ENCODE data around the gene KCP. TPM values are rescaled to one million over a fixed set of nuclear protein-coding genes. Genes with fewer than 3 reads are reported as not detected.

Gene KCP
- polyA plus RNA-seq, 1 donor from 2014 or later, result 0.31 TPM

- H3K4me2 ChIP-seq (ENCODE audit: low read length), result no peak overlapping the region
- H3K4me3 ChIP-seq (ENCODE audit: low read length), result no peak overlapping the region
- H3K9me3 ChIP-seq (ENCODE audit: low read length), result no peaks in the 10 kb centered on the region
- H3K79me2 ChIP-seq (replicated peaks; ENCODE audit: insufficient read depth, low read length), result no peaks in the 10 kb centered on the region
- H3K9ac ChIP-seq (ENCODE audit: low read length), result no peak overlapping the region
- H3K27ac ChIP-seq (ENCODE audit: low read length), result no peak overlapping the region
- no peaks in the 10 kb centered on the region for H3K36me3 ChIP-seq (ENCODE audit: insufficient read depth, low read length)
- no peaks in the 10 kb centered on the region for H4K20me1 ChIP-seq (ENCODE audit: insufficient read depth)
- H3K27me3 ChIP-seq (ENCODE audit: insufficient read depth, low read depth, low read length), result peaks cover 38% of the 10 kb centered on the region
- no peak for TF ChIP-seq EZH2 (IDR thresholded peaks at IDR 0.05; ENCODE audit: borderline replicate concordance, insufficient read depth, low read length, poor library complexity, severe bottlenecking)
- TF ChIP-seq RAD21 (conservative IDR thresholded peaks at IDR 0.05), result no peak
- TF ChIP-seq EP300 (conservative IDR thresholded peaks at IDR 0.05; ENCODE audit: poor library complexity, severe bottlenecking), result no peak
- TF ChIP-seq CTCF (IDR thresholded peaks at IDR 0.05; ENCODE audit: poor library complexity, severe bottlenecking), result no peak
- no peak for TF ChIP-seq TAF1 (IDR thresholded peaks at IDR 0.05; ENCODE audit: low read depth)
- no peak for TF ChIP-seq MXI1 (conservative IDR thresholded peaks at IDR 0.05; ENCODE audit: poor library complexity, severe bottlenecking)
- TF ChIP-seq SMC3 (conservative IDR thresholded peaks at IDR 0.05; ENCODE audit: poor library complexity), result no peak
- TF ChIP-seq POLR2AphosphoS5 (IDR thresholded peaks at IDR 0.05), result no peak
- TF ChIP-seq REST (IDR thresholded peaks at IDR 0.05; ENCODE audit: borderline replicate concordance), result no peak
- H2AFZ ChIP-seq (ENCODE audit: low read depth, low read length), result no peak overlapping the region
- no peaks in the 10 kb centered on the region for H3K9me2 ChIP-seq (ENCODE audit: insufficient read depth, low read length)
- no peaks in the 10 kb centered on the region for H3F3A ChIP-seq (ENCODE audit: insufficient read depth, low read length, poor library complexity, severe bottlenecking)
Observed at GRCh38 chr7:128915271-128915819, 4.8 kb upstream of the KCP start.

GRCh38 chr7:128914566-128915151 is 4.2 kb upstream of the KCP start:
- no peak overlapping the region for H3K27ac ChIP-seq (ENCODE audit: low read length)
- H2AFZ ChIP-seq (ENCODE audit: low read depth, low read length), result no peak overlapping the region
- TF ChIP-seq RAD21 (conservative IDR thresholded peaks at IDR 0.05) (no peak), EP300 (conservative IDR thresholded peaks at IDR 0.05; ENCODE audit: poor library complexity, severe bottlenecking) (no peak), REST (IDR thresholded peaks at IDR 0.05; ENCODE audit: borderline replicate concordance) (no peak), CTCF (IDR thresholded peaks at IDR 0.05; ENCODE audit: poor library complexity, severe bottlenecking) (no peak), POLR2AphosphoS5 (IDR thresholded peaks at IDR 0.05) (no peak)
- H3K9me2 ChIP-seq (ENCODE audit: insufficient read depth, low read length), result no peaks in the 10 kb centered on the region
- H3K36me3 ChIP-seq (ENCODE audit: insufficient read depth, low read length), result no peaks in the 10 kb centered on the region
- H3K27me3 ChIP-seq (ENCODE audit: insufficient read depth, low read depth, low read length), result peaks cover 45% of the 10 kb centered on the region
- no peak overlapping the region for H3K4me2 ChIP-seq (ENCODE audit: low read length)
- no peaks in the 10 kb centered on the region for H4K20me1 ChIP-seq (ENCODE audit: insufficient read depth)
- H3F3A ChIP-seq (ENCODE audit: insufficient read depth, low read length, poor library complexity, severe bottlenecking), result no peaks in the 10 kb centered on the region
- H3K4me3 ChIP-seq (ENCODE audit: low read length), result no peak overlapping the region
- H3K9me3 ChIP-seq (ENCODE audit: low read length), result no peaks in the 10 kb centered on the region
- no peaks in the 10 kb centered on the region for H3K79me2 ChIP-seq (replicated peaks; ENCODE audit: insufficient read depth, low read length)
- no peak overlapping the region for H3K9ac ChIP-seq (ENCODE audit: low read length)
